Measurements from ENCODE around the gene ARID1B.
"Not testable (repeated sequence)": the region's sequence is repeated elsewhere in the genome, so short reads cannot be mapped to it uniquely, and the experiment has no call there.

Gene ARID1B

GRCh38 chr6:156982168-156982567 is 205.0 kb downstream of the ARID1B start:
- Histone ChIP-seq H3K9me3 (no peaks in the 10 kb centered on the region), H3K27me3 (no peaks in the 10 kb centered on the region), H3K36me3 (no peaks in the 10 kb centered on the region), H3K4me1 (peaks cover 20% of the 10 kb centered on the region), H3K4me3 (ENCODE audit: low read depth, low read length) (no peak overlapping the region)
- TF ChIP-seq CTCF (IDR thresholded peaks at IDR 0.05; ENCODE audit: low read depth, low read length): no peak
- DNase-seq: no peak

DNA sequence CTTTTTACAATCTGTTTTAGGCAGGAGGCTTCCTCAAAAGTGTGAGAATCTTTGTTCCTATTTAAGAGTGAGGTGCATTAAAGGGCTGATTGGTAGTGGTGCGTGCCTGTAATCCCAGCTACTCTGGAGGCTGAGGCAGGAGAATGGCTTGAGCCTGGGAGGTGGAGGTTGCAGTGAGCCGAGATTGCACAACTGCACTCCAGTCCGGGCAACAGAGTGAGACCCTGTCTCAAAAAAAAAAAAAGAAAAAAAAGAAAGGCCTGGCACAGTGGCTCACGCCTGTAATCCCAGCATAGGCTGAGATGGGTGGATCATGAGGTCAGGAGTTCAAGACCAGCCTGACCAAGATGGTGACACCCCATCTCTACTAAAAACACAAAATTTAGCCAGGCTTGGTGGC is 205.7 kb downstream of the ARID1B start:
- H3K9me3 ChIP-seq; H3K36me3 ChIP-seq; DNase-seq; H3K27me3 ChIP-seq; H3K4me3 ChIP-seq (ENCODE audit: low read depth, low read length): not testable (repeated sequence)
- H3K4me1 ChIP-seq: peaks cover 22% of the 10 kb centered on the region

- TF ChIP-seq CTCF (IDR thresholded peaks at IDR 0.05; ENCODE audit: low read depth, low read length): no peak
- DNase-seq: no peak
- H3K27me3 ChIP-seq: no peaks in the 10 kb centered on the region
Observed at GRCh38 chr6:156984178-156984738, 207.1 kb downstream of the ARID1B start.

DNA sequence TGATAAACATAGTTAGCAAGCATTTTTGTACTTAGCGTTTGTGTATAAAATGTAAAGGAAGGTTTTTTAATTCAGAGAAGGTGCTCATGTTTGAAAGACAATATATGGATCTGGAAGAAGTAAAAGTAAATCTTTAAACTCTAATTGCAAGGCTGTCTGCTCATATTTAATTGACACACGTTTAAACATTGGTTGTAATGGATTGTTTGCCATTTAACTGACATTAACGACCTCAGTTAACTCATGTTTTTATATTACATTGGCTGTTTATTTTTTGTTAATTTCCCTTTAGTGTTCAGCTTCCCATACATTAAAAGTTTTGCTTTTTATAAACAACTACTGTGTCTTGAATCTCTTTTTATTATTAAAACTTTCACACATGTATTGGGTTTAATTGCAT is 208.1 kb downstream of the ARID1B start:
- peaks cover 25% of the 10 kb centered on the region for H3K4me1 ChIP-seq
- no peaks in the 10 kb centered on the region for H3K36me3 ChIP-seq
- no peaks in the 10 kb centered on the region for H3K27me3 ChIP-seq
- TF ChIP-seq CTCF (IDR thresholded peaks at IDR 0.05; ENCODE audit: low read depth, low read length): no peak
- H3K9me3 ChIP-seq: no peaks in the 10 kb centered on the region
- H3K4me3 ChIP-seq (ENCODE audit: low read depth, low read length): no peak overlapping the region
- DNase-seq: no peak

More at GRCh38 chr6:156984178-156984738, 207.1 kb downstream of the ARID1B start:
- peaks cover 28% of the 10 kb centered on the region for H3K4me1 ChIP-seq
- H3K36me3 ChIP-seq: no peaks in the 10 kb centered on the region
- no peak overlapping the region for H3K4me3 ChIP-seq (ENCODE audit: low read depth, low read length)
- no peaks in the 10 kb centered on the region for H3K9me3 ChIP-seq

GRCh38 chr6:156988276-156989158 is 211.3 kb downstream of the ARID1B start:
- DNase-seq: peak; percentile 77
- H3K4me1 ChIP-seq: peaks cover 14% of the 10 kb centered on the region
- no peak for TF ChIP-seq CTCF (IDR thresholded peaks at IDR 0.05; ENCODE audit: low read depth, low read length)
- no peaks in the 10 kb centered on the region for H3K9me3 ChIP-seq
- H3K27me3 ChIP-seq: no peaks in the 10 kb centered on the region
- H3K36me3 ChIP-seq: no peaks in the 10 kb centered on the region
- H3K4me3 ChIP-seq (ENCODE audit: low read depth, low read length): peak overlapping the region; percentile 17; the same call in 1 of the 2 replicates

DNA sequence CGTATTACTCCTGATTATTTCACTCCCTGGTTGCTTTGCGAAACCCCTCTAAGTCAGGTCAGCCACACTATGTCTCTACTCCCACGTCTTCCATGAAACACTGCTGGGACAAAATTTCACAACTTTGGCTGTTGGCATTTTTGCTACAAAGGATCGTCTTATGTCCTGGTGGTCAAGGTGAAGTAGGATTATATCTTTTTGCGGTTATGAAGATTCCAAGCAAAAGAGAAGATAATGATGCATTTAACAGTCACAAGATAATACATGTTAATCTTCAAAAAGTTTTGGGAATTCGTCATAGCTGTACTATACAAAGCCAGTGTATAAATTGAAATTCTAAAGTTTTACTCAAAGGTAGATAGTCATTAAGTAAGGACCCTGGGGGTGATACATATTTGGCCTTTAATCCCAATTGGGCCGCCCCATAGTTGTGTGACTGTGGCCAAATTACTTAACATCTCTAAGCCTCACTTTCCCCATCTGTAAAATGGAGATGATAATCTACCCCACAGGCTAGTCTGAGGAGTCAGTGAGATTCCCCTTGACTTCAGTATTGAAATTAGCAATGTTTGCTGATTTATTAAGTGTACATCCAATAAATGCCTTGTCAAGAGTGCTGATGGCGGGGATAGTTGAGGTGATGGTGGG is 212.1 kb downstream of the ARID1B start:
- Histone ChIP-seq H3K9me3 (no peaks in the 10 kb centered on the region), H3K4me3 (ENCODE audit: low read depth, low read length) (no peak overlapping the region), H3K36me3 (no peaks in the 10 kb centered on the region), H3K27me3 (no peaks in the 10 kb centered on the region), H3K4me1 (peaks cover 11% of the 10 kb centered on the region)
- no peak for DNase-seq
- TF ChIP-seq CTCF (IDR thresholded peaks at IDR 0.05; ENCODE audit: low read depth, low read length): no peak
